HG02763 (cell line): Measurements from ENCODE around the gene ATP2C2.
"Not testable (repeated sequence)": the region's sequence is repeated elsewhere in the genome, so short reads cannot be mapped to it uniquely, and the experiment has no call there.

ENCODE experiments used
- ATAC-seq: cut with Tn5 transposase; IDR thresholded peaks from one replicate; pipeline ENCODE4 v1.9.1; 2021; ENCODE audit warnings: mild to moderate bottlenecking, moderate library complexity; ENCODE audit not compliant: unreplicated experiment

The ATP2C2 gene

DNA sequence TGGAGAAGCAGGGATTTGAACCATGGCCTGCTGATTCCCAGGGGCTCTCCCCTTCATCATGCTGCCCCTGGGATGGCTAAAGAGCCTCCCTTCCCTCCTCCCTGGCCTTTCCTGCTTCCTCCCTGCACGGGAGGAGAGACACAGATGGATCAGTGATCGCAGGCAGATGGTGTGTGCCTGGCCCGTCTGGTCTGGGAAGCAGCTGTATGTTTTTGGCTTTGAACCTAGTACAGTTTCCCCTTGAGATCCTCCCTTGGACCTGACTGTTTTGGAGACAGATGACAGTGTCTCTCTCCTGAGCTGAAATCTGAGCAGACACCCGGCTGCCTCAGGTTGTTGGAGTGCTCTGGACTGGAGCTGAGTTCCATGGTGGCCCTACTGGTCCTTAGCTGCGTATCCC, 29.0 kb upstream of the ATP2C2 start:
- no peak for ATAC-seq

DNA sequence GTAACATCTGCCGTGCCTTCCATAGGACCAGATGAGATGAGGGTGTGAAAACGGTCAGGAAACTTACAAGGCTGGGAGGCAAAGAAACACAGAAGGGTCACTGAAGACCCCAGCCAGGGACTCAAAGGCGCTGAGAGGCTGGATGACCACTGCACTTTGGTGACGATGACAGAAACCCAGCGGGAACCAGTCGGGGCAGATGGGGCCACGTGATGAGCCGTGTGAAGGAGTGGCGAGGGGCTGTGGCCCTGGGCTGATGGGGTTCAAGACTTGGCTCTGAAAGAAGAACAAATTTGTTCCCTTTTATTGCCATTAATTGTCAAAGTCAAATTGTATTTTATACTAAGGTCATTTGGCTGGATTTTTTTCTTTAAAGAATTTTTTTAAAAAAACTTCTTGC, 28.6 kb upstream of the ATP2C2 start:
- no peak for ATAC-seq

DNA sequence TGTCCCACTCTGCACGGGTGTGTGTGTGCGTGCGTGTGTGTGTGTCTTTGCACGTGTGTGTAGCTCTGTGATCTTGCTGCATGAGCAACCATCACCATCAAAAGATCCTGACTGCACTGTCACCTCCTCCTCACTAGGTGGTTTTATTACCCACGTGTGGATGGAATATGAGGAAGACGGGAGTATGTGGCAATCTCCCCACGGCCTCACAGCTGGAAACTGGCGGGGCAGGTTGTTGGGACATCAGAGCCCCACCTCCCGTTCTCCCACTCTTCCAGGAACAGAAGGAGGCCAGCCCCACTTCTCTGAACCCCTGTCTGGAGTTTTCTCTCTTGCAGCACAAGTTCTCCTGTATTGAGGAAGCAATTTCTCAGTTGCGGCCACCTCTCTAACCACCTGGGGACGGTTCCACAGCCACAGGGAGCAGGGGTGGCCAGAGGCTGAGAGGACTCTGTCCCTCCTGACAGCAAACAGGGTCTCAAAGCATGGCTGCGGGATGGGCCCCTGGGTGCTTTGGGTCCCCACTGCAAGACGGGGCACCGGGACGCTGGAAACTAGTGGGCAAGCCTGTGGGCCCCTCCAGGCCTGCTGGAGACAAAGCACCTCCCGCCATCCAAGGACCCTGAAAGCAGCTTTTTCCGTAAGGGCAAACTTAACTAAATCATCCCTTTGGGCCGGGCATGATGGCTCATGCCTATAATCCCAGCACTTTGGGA, 27.9 kb upstream of the ATP2C2 start:
- no peak for ATAC-seq

DNA sequence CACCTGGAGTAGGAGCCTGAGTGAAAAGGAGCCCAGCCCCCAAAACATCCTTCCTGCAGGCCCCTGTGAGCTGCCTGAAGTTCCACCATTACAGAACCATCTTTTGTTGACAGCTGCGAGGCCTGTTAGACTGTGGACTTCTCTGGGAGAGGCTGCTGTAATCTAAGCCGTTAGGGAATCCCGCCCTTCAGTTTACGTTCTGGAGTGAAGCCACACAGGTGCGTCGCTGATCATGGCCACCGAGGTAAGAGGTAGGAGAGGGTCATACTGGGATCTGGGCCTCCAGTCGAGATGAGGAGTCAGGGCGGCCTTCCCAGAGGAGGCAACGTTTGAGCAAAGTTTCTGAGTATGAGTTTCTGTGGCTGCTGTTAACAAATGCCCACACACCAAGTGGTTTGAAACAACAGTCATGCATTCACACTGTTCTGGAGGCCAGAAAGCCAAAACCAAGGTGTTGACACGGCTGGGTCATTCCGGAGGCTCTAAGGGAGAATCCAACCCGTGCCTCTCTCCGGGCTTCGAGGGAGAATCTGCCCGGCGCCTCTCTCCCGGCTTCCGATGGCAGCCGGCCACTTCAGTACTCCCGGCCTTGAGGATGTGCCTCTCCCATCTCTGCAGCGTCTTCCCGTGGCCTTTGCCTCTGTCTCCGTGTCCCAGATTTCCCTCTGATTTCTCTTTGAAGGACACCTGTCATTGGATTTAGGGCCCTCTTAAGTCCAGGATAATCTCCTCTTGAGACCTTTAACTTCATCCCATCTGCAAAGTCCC, 26.6 kb upstream of the ATP2C2 start:
- no peak for ATAC-seq

DNA sequence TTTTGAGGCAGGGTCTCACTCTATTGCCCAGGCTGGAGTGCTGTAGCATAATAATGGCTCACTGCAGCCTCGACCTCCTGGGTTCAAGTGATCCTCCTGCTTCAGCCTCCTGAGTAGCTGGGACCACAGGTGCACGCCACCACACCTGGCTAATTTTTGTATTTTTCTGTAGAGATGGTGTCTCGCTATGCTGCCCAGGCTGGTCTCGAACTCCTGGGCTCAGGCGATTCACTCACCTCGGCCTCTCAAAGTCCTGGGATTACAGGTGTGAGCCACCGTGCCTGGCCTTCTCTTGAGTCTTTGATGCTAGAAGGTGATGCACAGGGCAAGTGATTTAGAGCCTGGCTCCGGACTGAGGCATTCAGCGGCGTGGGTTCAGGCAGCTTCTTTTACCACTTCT, 24.5 kb upstream of the ATP2C2 start:
- ATAC-seq, result not testable (repeated sequence)

DNA sequence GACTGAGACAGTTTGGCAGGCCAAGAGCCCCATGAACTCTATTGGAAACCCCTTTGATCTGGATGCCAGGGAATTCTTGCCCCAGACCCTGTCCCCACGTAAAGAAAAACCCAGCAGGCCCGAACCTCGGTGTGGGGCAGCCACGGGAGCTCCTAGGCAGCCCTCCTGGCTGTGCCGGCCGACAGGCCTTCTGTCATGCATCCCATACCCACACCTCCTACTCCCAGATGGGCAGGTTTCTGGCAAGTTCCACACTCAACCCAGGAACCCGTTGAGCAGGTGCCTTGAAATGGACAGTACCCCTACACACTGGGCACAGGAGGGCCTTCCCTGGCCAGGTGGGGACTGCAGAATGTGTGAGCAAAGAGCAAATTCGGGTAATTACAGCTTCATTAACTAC, 23.6 kb upstream of the ATP2C2 start:
- ATAC-seq, result no peak

DNA sequence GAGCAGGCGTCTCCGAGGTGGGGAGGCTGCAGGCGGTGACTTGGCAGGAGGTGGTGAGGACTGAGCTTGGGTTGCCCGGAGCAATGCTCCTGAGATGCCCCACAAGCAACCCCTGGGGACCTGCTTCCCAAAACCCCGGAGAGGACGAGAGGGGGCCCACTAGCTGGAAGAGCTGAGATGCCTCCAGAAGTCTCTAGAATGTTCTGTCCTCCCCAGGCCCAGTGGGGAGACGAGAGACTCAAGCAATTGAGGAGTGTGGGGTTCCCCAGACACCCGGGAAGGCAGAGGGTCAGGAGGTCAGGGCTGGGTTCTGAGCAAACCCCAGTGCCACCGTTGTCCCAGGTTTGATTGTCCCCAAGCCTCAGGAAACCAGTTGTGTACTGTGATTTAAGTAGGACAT, 21.2 kb upstream of the ATP2C2 start:
- no peak for ATAC-seq

DNA sequence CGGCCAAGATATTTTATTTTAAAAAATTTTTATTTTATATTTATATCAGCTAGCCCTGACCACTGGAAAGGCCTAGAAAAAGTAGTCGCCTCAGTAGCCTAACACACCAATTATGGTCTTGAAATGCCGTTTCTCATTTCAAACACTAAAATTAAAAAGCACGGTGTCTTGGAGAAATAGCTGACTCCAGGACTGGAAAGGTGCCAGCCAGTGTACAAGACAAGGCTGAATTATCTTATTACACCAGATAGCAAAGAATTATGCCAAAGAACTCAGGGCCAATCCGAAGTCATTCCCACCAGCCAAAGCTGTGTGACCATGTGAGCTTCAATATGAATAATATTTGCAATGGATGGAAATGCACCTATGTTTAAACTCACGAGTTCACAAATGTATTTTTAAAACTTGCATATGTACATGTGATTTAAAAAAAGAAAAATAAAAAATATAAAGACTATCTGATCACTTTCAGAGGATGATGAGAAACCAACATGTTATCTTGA, 19.9 kb upstream of the ATP2C2 start:
- no peak for ATAC-seq

DNA sequence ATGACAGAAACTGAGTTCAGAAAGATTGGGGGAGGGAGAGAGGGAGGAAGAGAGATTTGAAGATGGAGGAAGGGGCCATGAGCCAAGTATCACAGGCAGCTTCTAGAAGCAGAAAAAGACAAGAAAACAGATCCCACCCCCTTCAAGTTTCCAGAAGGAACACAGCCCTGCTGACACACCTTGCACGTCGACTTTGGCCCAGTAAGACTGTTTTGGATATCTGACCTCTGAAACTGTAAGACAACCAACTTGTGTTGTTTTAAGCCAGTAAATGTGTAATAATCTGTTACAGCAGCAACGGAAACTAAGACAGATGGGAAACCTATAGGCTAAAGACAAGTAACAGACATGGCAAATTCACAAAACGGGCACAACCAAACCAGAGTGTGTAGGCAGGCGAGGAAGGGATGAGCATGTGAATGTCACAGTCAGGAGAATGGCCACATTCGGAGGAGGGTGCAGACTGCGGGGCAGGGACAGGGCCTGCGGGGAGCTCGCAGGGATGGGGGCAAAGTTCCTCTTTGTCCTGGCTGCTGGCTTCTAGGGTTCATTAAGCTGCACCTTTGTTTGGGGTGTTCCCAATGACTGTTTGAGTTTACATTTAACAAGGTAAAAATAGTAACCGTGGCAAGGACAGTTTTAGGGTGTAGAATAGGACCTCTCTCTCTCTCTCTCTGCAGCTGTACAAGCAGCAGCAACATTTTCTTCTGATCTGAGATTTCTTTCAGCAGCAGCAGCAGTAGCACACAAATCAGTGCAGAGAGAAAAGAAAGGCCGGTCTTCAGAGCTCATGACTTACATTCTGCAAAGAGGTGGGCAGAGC, 18.3 kb upstream of the ATP2C2 start:
- ATAC-seq, result no peak

DNA sequence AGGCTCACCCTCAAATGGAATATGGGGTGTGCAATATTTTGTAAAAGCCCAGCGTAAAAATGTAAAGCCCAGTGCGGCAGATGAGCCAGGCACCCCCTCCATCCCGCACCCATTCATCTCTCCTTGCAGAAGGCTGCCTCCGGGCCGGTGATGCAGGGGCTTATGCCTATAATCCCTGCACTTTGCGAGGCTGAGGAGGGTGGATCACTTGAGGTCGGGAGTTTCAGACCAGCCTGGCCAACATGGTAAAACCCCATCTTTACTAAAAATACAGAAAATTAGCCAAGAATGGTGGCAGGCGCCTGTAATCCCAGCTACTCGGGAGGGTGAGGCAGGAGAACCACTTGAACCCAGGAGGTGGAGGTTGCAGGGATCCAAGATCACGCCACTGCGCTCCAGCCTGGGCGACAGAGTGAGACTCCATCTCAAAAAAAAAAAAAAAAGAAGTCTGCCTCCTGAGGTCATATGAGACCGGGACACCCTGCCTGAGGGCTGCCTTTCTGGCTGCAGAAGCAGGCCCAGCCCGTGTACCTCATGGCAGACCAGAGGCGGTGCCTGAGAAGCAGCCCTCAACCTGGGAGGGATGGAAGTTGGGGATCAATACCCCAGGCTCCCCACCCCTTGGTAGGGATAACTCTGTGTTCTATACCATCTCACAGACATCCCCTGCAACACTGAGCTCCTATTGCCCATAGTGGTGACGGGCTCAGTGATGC, 17.5 kb upstream of the ATP2C2 start:
- no peak for ATAC-seq

DNA sequence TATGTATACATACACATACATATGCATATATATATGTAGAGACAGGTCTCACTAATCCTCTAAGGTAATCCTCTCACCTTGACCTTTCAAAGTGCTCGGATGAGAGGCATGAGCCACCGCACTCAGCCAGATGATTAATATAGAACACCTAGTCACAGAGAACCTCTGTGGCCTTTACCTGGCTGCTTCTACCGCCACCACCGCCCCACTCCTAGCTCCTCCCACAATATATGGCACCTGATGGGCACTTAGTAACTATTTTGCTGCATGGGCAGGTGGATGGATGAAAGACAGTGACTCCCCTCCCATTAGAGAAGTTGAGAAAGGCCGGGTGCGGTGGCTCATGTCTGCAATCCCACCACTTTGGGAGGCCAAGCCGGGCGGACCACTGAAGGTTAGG, 16.7 kb upstream of the ATP2C2 start:
- no peak for ATAC-seq

DNA sequence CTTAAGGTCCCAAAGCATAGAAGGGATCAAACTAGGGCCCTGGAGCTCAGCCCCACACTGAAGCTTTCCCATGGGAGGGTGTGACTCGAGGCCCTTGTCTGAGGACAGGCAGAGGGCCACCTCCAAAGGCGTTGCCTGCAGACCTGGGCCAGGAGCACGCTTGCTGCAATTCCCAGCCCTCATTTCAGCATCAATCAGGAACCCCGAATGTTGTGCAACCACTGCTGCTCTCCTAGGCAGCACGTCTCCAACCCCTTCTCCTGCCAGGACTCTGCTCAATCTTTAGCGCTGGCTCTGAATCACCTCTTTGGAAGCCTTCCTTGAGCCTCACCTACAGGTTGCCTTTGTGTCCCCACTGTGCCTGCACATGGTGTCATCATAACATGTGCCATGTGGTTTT, 14.0 kb upstream of the ATP2C2 start:
- no peak for ATAC-seq

DNA sequence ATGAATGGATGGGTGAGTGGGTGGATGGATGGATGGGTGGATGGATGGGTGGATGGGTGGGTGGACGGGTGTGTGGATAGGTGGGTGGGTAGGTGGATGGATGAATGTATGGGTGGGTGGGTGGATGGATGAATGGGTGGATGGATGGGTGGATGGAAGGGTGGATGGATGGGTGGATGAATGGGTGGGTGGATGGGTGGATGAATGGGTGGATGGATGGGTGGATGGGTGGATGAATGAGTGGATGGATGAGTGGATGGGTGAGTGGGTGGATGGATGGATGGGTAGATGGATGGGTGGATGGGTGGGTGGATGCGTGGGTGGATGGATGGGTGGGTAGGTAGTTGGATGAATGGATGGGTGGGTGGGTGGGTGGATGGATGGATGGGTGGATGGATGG, 13.2 kb upstream of the ATP2C2 start:
- ATAC-seq, result no peak

DNA sequence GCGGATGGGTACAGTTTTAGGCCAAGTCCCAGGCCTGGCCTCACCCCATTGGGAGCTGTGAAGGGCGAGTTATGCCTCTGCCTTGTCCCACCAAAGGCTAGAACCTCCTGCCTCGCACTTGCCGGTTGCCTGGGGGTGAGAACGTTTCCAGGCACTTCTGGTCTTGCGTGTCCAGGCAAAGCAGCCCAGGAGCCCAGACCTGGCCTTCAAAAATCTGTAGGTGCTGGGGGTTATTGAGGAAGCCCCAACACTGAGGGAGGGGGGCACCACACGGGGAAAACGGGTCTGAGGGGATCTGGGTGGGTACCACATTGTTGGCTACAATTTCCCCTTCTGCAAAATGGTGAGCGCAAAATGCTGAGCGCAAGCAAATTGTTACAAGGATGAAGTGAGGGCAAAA, 12.2 kb upstream of the ATP2C2 start:
- no peak for ATAC-seq

DNA sequence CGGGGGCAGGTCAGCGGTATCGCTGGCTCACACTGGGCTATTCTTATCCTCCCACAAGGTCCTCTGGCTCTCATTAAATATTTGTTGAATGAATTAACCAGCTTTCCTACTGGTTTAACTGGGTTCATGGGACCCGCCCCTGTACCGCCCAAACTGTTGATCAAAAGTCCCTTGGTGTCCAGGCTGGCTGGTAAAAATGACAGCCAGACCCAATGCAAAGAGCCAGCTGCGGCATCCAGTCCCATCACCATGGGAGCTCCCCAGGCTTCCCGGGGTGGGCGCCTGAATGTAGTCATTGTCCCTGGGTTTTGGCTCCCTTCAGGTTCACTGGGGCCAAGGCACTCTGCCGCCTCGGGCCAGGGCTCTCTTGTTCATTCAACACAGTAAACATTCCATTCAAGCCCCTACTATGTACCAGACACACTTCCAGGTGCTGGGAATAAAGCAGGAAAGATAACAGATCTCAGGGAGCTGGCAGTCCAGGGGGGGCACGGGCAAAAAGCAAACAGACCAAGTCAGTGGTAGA, 11.7 kb upstream of the ATP2C2 start:
- ATAC-seq, result no peak

DNA sequence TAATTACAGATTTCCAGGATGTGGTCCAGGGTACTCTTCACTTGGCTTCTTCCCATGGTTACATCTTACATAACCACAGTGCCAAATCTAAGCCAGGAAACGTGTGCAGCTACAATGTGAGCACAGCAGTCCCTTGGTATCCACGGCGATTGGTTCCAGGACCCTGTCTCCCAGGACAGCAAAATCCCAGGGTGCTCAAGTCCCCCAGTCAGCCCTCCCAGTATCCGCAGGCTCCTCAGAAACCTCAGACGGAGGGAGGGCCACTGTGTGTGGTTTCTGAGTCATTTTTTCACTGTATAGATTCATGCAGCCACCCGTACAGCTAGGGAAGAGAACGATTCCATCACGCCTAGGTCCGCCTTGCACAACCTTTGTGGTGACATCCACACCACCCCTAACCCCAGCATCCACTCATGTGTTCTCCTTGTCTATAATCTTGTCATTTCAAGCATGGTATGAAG, 11.1 kb upstream of the ATP2C2 start:
- no peak for ATAC-seq

DNA sequence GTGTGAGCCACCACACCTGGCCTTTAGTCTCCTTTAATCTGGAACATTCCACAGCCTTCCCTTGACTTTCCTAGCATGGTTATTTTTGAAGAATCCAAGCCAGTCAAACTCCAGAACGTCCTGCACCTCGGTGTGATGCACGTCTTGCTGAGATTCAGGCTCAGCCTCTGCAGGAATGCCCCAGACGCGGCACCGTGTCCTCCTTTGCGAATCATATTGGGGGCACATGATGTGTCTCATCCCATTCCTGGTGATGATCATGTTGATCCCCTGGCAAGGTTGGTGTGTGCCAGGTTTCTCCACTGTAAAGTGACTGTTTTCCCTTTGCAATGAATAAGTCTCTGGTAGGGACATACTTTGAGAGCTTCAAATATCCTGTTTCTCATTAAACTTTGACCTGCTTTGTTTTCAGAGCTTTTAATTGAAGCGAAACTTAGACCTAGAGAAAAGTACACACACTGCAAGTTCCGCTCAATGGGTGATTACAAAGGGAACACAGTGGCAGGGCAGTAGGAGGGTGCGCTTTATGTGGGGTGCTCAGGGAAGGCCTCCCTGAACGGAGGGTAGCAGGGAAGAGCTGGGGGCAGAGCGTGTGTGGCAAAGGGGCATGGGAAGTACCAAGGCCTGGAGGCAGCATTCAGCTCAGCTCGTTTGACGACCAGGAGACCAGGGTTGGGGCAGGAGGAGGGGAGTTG, 9.6 kb upstream of the ATP2C2 start:
- no peak for ATAC-seq

DNA sequence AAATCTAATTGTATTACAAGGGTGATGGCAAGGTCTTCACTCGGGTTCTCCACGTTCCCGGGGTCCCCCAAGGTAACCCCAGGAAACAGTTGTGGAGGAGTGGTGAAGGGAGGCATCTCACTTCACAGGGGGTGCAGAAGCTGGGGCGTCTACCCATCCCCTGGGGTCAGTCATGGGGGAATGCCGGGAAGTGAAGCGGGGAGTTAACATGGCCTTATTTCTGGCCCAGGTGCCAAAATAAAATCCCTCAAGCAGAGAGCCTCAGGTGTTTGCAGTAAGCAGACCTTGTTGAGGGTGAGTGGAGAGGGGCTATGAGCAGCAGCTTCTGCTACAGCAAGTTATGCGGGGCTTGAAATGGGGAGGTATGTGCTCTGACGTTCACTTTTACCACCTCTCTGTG, 9.0 kb upstream of the ATP2C2 start:
- no peak for ATAC-seq

DNA sequence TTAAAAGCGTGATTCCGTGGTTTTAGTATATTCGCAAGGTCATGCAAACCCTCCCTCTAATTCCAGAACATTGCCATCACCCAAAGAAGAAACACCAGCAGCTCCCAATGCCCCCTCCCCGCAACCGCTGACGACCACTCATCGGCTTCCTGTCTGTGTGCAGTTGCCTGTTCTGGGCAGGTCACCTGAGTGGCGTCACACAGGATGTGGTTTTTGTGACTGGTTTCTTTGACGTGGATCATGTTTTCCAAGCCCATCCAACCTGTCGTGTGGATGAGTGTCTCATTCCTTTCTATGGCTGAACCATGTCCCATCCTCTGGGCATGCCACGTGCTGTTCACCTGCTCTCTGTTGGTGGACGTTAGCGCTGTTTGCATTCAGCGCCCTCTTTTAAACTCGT, 8.2 kb upstream of the ATP2C2 start:
- ATAC-seq, result no peak

DNA sequence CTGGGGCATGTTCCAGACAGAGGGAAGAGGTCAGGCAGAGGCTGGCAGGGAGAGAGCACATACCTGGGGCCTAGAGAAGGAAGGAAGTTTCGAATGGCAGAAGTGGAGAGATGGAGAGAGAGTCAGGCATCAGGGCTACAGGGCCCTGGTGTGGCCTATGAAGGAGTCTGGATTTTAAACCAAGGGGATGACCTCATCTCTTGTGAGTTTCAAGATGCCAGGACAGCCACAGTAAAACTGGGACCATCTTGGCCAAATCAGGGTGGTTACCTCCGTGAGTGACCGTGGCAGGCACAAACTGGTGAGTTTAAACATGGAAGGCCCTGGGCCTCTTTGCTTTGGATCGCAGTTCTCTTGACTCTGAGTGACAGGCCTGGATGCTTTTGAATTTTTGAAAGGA, 7.6 kb upstream of the ATP2C2 start:
- no peak for ATAC-seq
